Measurements from ENCODE around the gene KCNJ6.

DNA sequence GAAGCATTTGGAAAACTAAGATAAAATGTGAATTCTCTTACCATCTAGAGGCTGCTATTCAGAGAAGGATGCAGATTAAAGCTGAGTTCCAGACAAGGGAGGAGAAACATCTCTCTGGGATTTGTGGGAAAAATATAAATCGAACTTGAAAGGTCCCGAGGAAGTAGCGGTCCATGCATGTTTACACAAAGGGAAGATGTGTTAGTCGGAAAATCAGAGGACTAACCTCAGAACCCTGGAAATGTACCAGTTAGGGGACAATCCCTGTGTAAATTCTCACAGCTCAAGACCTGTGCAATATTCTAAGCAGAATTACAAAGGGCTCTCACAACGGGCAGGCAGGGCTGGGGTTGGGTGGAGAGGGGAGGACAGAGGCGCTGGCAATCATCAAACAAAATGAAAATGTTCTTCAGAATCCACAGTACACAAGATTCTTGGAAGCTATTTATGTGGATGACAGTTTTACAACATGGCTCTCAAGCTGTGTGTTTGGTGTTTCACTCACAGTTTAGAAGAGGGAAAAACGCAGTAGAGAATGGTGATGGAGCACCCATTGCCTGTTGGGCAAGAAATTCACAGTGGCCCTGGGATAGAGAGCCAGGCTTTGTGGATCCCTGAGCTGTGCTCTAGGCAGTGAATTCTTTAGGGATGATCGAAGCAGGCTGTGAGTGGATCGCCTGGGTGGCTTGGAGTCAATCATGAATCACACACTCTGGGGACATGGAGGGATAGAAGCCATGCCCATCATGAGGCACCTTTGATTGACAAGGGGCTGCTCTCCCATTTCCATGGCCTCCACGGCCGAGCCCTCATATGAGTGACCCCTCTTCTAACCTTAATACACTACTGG is 47.6 kb downstream of the KCNJ6 start:
- no peak for TF ChIP-seq EZH2 (IDR thresholded peaks at IDR 0.05; ENCODE audit: borderline replicate concordance, low read depth, low read length, poor library complexity, severe bottlenecking)
- TF ChIP-seq, protein P1, sequence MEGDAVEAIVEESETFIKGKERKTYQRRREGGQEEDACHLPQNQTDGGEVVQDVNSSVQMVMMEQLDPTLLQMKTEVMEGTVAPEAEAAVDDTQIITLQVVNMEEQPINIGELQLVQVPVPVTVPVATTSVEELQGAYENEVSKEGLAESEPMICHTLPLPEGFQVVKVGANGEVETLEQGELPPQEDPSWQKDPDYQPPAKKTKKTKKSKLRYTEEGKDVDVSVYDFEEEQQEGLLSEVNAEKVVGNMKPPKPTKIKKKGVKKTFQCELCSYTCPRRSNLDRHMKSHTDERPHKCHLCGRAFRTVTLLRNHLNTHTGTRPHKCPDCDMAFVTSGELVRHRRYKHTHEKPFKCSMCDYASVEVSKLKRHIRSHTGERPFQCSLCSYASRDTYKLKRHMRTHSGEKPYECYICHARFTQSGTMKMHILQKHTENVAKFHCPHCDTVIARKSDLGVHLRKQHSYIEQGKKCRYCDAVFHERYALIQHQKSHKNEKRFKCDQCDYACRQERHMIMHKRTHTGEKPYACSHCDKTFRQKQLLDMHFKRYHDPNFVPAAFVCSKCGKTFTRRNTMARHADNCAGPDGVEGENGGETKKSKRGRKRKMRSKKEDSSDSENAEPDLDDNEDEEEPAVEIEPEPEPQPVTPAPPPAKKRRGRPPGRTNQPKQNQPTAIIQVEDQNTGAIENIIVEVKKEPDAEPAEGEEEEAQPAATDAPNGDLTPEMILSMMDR (conservative IDR thresholded peaks at IDR 0.05; ENCODE audit: low read depth, low read length) = no peak

Data from A673 (cell line).